Stimulated activated CD4-positive, alpha-beta T cell treated with anti-CD3 and anti-CD28 coated beads, TNF-alpha, amount 100 ng/mL, for 1 hour (primary cell): ENCODE measurements around the gene EMX1.

Source experiments
- DNase-seq, 3 donors: peaks; one replicate each; pipeline ENCODE4 v3.0.0-alpha.2; 2020; ENCODE audit warnings: low read depth in 3 of 3, low spot score in 1 of 3

The EMX1 gene

DNA sequence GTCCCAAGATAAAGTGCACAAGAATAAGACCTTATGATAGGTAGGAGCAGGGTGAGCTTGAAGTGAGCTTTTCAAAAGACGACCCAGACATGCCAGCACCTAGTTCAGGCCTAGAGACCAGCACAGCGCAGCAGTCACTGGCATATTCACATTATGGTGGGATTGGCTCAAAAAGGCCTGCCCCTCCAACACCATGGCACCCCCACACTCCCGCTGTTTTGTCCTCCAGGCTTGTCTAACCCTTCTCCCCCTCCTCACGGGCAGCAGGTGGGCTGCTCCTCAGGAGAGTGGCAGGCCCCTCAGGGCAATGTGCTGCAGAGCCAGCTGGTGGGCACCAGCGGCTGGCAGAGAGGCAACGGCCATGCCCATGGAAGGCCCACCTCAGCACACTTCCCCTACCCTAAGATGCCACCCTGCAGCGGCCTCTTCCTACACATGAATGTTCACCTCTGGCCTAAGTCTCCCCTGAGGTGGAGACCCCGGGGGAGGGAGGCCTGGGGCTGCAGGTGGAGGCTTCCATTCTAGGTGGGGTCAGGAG is 25.6 kb downstream of the EMX1 start:
- no peak for DNase-seq

DNA sequence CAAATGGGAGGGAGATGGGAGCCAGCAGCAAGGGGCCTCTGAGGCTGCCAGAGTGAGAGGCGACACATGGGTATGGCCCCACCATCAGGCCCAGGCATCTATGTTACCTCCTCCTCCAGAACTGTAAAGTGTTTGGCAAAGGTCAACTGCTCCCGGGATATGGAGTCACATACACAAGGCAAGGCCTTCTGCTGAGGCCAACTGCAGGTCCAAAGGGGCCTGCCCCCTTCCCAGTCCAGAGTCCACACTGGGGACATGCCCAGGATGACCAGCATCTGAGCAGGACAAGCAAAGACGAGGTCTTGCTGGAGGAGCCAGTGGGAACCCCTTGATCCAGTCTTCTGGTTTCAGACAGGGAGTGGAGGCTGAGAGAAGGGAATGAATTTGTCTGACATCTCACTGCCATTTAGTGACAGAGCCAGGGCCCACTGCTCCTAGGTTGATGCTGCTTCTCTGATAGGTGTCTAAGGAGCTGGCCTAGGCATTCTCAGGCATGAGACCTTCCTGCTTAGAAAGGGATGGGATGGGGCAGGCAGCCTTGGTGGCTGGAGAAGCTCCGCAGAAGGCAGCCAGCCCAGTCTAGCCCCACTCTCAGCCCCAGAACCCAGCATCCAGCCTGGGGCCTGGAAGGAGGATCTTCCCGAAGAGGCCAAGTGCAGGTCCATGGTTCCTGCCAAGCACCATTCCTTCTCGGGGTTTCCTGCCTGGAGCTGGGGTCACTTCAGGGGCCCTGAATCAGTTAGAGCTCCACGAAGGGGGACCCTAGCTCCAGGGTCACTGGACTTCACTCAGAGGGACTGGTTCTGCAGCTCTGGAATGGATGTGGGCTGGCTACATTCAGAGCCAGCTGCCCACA is 26.4 kb downstream of the EMX1 start:
- DNase-seq = no peak

DNA sequence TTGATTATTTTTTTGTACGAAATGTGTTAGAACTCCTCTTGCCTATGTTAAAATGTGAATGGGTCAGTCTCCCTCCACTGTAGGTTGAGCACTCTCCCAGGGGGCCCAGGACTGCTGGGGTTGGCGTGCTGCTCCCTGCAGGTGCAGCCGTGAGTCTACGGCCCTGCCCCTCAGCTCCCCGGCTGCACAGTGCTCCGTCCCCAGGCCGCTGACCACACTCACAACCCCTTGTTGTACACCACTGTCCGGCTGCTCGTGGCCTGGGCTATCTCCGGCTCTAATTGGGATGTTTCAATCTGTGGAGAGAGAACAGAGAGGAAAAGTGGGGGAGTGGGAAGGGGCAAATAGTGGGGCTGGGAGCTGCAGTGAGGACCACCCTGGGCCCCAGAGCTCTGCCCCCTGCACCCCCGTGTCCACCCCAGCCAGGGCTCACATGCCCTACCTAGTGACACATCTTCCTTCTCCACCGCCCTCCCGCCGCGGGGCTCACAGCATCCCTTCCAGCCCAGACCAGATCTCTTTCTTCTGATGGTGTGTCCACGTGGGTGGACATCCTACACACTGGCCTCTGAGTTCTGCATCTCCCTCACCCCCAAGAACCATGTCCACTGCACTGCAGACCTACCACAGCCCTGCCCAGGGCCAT is 27.6 kb downstream of the EMX1 start:
- no peak for DNase-seq

DNA sequence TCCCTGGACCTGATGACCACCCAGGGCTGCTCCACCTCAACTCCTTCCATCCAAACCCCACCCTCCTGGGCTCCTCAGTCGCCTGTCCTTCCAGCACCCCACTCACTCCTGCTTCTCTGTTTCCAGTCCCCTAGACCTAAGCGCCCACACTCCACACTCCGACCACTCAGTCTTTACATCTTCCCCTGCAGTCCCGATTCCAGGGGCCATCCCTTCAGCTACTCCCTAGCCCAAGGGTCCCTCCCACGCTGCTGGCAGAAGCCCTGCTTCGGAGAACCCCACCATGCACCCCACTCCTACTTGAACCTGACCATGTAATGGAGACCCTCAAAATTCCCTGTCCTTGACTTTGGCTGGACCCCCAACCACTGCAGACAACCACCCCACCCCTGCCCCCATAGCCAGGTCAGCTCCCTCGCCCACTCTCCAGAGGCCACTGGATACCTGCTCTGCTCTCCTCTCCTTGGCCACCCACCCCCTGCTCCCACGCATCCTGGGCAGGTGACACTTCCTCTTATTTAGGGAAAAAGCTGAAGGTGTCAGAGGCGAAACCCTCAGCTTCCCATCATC is 28.2 kb downstream of the EMX1 start:
- no peak for DNase-seq

DNA sequence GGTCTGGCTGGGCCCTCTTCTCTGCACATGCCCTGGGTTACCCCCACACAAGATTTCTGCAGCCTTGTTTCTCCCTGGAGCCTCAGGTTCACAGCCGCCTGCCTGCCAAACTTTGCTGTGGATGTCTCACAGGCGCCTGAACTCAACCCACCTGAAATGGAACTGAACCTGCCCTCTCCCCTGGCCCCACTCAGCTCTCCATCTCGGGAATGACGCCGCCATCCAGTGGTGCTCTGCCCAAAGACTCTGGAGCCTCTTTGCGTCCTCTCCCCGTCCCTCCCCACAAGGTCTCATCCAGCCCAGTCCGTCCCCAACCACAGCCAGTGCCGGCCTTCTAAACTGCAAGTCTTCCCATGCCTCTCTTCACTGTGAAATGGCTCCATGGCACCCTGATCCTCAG is 29.1 kb downstream of the EMX1 start:
- DNase-seq = no peak

DNA sequence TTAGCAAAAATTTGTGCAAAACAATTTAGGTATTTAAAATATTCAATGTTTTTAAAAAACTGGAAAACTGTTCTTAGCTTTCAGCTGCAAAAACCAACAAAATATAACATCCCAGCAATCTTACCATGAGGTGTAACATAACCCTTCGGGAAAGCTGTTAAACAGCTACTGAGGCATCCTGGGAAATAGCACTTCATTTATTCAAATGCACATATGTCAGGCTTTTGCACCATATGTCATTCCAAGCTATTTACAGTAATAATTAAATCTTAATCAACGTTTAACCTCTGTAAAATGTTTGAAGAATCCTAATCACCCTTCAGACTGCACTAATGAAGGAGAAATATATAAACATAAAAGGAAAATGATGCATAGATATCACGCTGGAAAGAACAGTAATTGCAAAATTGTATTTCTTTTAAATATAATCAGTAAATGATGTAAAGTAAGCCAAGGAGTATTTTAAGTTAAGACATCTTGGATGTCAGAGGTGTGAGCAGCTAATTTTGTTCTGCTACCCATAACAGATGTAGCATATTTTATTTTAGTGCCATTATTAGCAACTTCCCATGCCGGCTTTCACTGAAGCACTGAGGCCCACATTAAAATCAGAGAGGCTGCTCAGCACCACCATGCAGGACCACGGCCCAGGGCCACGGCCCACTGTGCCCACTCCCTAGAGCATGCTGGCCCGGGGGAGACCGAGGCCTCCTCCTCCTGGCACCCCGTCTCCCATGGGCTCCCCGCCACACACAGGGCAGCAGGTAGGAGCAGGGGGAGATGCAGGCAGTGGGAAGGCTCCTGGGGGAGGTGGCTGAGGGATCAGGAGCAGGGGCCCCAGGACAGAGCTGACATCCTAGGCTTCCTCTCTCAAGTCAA is 30.9 kb downstream of the EMX1 start:
- DNase-seq = no peak

DNA sequence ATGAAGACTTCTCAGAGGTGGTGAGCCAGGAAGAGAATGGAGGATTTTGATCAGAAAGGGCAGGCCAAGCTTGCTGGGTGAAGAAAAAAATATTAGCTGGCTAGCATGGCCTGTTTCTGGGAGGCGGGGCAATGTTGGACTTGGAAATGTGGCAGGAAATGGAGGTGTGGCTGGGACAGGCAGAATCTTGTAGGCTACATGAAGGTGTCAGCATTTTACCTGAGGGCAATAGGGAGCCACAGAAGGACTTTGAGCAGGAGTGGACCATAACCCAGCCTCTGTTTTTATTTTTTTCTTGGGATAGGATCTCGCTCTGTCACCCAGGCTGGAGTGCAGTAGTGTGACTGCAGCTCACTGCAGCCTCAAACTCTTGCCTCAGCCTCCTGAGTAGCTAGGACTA is 31.7 kb downstream of the EMX1 start:
- DNase-seq = no peak

DNA sequence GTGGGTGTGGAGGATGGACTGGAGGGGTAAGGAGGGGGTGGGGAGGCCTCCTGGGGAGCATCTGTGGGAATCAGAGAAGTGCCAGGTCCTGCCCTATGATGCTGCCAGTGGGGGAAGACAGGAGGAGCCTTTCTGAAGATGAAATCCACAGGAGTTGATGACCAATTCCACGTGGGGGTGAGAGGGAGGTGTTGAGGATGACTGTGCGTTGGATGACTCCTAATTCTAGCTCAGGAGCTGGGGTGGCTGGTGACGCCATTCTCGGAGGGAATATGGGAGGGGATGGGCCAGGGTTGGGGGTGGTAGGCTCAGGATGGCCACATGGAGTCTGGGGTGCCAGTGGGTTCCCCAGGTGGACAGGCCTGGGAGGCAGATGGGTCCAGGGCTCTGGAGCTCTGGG is 32.3 kb downstream of the EMX1 start:
- no peak for DNase-seq

DNA sequence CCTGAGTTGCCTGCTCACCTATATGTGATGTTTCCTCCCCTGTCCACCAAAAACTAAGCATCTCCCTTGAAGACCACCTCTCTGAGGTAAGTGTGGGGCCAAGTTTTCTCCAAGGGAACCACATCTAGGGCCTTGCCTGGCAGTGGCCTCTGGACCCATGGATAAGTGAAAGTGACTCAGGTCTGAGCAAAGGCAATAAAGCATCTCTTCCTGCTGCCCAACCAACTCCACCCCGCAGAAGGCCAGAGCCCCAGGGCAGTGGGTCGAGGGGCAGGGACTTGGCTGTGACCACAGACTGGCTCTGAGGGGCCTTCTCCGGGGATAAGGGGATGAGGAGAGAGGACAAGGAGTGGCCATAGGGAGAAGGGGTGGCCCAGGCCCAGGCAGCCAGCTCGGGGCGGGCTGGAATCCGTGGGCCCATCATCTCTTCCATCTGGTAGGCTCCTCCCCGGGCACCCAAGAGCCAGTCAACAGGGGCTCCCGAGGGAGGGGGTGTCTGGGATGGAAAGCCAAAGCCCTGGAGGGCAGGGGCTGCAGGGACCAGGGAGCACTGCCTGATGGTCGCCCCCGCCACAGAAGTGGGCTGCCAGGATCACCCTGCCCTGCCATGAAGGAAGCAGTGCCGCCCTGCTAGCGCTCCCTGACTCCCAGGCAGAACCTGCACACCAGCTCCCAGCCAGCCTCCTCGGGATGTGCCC is 33.4 kb downstream of the EMX1 start:
- DNase-seq = no peak

DNA sequence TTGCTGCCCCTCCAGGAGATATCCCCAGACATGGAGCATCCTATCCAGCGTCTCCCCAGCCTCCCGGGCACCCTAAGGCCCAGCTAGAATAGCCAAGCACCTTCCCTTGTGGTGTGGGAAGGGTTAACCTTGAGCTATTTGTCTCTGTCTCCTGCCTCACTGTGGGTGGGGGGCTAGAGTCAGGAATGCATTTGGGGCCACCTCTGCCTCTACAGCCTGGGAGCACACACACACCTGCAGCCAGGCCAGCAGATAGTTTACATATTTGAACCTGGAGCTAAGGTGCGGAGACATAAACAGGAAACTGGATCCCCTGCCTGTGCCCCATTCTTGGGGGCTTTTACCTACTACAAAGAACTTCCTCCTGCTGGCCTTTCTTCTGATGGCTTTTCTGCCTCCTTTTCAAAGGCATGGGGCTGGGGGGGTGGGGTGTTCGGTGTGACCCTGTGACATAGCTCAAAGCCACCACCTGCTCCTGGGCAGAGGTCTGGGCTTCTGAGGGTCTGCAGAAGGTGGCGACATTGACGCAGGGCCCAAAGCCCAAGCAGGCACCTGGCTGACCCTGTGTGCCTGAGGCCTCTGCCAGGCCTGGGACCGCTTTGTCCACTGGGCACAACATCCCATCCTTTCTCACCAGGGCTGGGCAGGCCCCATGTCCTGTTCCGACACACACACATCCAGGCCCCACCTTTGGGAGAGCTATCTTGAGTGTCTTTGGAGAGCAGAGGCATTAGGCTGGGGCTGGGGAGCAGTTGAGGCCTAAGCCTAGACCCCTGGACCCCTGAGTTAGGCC is 34.2 kb downstream of the EMX1 start:
- no peak for DNase-seq

DNA sequence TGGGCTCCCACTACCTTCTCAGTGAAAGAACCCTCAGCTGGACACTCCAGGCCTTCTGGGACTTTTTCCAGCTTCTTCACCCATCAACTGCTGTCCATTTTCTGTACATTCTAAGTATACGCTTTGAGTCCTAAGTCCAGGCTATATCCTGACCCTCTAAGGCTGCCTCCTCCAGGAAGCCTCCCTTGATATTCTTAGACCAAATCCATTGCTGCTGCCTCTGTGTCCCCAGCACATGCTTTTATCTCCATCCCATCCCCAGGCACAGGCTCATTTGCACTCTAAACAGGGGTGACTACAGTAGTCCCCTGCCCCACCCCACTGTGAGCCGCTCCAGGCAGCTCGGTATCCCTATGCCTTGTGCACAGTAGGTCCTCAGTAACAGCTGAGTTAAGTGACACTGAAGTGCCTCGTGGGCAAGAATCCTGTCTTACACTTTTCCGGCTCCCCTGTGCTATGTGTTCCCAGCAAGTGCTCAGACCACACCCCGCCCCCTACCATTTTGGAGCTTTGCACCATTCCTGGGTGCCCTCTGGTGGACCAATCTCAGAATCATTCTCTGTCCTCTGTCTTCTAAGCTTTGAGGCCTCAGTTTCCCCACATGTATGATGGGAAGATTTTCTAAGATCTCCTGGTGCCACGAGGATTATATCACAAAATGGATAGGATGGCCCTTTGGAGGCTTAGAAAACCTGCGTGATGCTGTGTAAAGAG is 34.9 kb downstream of the EMX1 start:
- no peak for DNase-seq

DNA sequence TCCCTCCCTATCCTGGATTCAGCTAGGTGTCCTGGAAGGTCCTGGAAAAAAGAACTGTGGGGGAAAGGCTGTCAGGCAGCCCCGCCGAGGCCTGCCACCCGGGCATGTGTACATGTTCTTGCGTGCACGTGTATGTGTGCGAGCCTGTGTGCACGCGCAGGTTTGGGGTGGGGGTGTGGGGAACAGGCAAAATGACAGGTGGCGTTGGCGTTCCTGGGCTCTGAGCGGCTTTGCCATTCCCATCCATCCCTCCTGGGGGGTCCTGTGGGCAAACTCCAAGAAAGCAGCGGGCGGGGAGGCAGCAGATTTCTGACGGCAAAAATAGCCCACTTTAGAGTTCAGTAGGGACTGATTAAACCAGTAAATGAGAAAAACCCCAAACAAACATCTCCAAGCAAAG is 35.6 kb downstream of the EMX1 start:
- DNase-seq = no peak

DNA sequence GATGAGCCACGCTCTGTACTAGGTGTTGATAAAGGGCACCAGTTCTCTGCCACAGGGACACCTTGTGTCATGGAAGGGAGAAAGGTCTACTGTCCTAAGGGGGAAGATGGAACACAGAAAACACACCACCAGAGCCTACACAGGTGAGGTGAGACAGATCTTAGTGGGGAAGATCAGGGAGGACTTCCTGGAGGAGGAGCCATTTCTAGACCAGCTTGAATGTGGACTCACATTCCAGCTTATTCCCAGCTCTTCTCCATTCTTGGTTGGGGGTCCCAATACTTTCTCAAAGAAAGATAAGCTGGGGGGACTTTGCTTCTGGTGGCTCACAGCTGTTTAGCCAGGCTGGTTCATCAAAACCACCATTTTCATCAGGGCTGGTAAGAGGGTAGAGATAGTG is 36.2 kb downstream of the EMX1 start:
- no peak for DNase-seq

DNA sequence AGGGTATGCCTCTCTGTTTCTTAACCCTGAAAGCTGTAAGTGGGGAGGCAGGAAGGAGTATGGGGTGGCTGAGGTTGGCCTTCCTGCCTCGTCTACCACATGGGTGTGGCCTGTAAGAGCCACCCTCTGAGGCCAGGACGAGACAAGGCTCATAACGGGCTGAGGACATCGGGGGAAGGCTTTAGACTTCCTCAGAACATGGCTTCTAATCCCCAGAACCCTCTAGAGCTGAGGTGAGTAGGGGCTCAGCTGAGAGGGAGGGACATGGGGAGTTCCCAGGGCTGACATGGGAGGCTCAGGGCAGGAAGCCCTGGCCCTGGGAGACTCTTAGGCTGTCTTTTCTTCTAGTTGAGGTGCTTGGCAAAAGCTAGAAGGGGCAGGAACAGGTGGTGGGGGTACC is 36.7 kb downstream of the EMX1 start:
- DNase-seq = no peak

DNA sequence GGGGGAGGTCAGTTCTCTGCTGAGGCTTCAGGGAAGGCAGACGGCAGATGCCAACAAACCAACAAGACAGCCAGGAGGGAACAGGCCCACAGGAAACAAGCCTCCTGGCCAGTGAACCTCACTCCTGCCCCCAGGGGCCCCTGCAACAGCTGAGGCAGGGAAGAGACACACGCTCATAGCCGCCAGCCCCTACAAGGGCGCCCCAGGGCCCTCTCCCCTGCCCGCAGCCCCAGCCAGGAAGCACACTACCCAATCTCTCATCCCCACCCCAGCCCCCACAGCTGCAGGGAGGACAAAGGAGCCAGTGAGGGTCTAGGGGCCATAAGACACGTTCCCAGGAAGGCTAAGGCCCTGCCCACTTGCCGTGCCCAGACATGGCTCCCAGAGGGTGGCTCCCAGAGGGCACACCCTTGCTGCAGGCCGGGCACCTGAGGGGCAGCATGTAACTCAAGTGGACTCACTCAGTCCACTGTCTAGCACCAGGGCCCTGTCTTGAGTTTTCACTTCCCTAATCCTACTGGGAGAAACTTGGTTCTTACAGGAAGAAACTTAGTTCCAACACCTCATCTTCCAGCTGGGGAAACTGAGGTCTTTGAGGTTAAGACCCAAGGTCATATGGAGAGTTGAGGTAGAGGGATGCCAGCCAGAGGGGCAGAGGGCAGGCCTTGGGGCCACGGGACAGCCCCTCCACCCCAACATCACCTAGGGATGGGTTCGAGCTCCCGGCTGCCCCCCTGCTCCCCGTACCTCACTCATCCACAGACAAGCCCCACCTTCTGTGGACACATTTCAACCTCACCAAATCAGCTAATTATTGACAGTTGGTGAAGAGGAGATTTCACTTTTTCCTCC is 37.3 kb downstream of the EMX1 start:
- DNase-seq = no peak

DNA sequence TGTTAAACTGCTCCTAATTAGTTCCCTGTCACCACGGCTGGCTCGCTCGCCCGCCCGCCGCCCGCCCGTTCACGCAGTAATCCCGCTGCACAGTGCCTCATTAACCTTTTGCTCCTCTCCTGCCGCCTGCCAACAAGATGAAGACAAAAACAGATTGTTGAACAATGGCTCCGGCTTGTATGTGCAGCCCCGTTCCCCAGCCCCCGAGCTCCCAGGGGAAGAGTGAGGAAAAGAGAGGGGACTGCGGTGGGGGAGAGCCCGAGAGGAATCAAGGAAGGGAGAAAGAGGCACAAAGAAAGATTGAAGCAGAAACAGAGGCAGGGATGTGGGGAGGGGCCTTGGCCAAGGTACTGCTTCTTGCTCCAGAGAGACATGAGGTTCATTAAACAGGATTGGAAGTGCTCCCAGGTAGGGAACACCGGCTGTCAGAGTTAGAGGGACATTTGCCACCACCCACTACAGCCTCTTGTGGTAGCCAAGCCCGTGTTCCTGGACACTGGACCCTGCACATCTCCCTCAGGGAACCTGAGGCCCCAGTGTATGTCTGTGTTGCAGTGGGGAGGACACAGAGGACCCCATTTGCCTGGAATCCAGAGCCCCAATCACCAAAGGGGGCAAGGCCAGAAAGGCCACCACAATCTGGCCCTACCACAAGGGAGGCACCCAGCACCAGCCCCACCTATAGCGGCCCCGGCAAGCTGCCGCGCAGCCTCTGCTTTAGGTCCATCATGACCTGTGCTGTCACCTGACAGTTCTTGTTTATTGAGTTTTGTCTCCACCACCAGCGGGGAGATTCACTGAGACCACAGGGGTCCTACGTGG is 38.1 kb downstream of the EMX1 start:
- no peak for DNase-seq

DNA sequence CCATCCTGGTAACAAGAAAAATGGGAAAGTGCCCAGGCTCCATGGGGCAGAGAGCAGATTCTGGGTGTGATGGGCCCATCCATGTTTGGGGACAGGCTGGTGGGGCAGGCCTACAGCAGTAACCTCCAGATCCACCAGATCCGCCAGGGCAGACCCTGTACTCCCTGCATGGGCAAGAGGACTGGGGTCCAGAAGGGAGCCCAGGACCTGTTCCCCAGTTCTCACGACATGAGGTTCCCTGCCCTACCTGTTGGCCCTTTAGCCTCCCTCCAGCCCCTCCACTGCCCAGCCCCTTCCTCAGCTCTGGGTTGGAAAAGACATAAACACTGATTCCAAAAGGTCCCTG is 38.7 kb downstream of the EMX1 start:
- DNase-seq = no peak

DNA sequence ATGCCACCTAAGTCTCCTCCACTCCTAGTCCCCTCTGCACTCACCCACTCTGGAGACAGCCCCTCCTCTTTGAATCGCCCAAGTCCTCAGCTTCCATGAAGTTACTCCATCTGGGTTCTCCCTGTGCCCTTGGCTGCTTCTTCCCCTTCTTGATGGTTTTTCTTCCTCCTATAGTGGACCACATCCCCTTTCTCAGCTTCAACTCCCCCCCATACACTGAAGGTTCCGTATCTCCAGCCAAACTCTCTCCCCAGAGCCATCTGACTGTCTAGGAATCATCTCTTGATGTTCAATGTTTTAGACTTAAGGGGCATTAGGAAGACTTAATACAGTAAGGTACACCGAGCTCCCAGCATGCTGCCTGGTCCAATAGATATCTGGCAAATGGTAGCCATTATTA is 39.6 kb downstream of the EMX1 start:
- no peak for DNase-seq
